NCI-H524 (cell line): ENCODE data around the gene GATB.

Experiments used
- DNase-seq, 2 experiments: peaks; one replicate each; lab custom pipeline; 2025; lab: John Stamatoyannopoulos, UW

GATB gene, protein sequence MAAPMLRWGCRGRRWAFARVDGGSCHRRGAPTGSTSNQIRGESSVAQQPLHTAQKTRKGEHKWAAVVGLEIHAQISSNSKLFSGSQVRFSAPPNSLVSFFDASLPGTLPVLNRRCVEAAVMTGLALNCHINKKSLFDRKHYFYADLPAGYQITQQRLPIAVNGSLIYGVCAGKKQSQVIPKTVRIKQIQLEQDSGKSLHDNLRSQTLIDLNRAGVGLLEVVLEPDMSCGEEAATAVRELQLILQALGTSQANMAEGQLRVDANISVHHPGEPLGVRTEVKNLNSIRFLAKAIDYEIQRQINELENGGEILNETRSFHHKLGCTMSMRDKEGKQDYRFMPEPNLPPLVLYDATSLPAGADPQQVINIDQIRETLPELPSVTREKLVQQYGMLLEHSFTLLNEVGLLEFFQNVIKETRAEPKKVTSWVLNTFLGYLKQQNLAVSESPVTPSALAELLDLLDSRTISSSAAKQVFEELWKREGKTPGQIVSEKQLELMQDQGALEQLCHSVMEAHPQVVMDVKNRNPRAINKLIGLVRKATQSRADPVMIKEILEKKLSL

DNA sequence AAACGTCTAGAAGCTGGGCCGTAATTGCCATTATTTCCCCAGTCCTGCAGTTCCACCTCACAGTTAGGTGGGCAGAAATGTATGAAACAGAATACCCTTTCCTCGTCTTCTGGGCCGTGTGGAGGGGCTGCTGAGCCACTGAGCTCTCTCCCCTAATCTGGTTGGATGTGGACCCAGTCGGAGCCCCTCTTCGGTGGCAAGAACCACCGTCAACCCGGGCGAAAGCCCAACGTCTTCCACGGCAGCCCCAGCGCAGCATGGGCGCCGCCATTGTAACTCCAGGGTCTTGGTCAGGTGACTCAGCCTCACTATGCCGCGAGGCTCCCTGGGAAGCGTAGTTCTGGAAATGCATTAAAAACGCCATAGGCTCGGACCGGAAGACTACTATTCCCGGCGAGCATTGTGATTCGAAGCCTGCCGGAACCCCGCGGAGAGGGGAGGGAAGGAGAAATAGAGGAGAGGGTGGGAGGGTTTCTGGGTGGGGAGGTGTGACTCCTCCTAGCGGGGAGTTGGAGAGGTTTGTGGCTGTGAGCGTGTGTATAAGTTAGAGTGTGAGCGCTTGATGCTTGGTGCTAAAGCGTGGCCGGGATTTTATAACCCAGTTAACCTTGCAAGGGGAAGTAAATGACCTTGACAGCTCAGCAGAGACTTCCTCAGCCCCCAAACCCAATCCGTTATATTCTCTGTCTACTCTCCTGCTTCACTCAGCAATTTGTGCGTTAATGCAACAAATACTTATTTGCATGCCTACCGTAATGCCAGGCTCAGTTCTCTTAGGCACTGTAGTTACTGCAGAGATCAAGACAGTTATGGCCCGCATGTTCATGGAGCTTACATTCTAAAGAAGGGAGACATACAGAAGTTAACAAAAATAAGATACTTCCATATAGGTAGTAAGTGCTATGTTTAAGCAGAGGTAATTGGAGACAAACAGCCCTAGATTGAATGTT, at the start of gene GATB:
TSS of gene GATB (minus strand) at position 296 of the 950 bp plus-strand sequence. CDS start at position 271, 25 bp downstream.
- DNase-seq: peak; percentile 90

DNA sequence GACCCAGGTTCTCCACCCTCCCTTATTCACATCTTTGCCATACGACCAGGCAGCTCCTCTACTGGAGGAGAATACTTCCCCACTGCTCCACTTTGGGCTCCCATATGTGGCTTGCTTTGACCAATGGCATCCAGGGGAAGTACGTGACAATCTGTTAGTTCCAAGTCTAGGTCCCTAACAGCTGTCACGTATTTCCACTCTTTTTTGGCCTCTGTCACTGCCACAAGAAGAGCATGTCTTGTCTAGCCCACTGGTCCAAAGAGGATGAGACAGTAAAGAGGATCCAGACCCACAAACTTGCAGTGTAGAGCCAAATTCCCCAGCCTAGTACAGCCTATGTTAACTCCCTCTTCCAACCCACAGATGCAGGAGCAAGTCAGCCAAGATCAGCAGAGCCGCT, 49.7 kb upstream of the GATB start:
- DNase-seq: peak in 1 of 2 experiments; percentile 30

DNA sequence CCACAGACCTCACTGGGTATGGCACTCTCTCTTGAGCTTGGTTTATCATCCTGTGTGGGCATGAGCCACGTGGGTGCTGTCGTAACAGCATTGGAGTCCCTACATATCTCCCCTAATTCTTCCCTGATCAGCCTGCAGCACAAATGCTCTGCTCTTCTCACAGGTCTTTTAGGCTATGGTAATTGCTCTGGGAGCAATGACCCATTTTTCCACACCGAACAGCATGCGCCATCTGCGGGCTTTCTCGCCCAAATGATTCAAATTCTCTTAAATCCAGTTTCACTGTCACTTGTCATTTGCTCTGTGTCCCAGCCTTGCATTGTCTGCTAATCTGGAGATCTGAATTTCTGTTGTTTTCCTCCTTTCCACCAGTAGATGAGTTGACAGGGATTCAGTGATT, 48.9 kb upstream of the GATB start:
- no peak for DNase-seq

DNA sequence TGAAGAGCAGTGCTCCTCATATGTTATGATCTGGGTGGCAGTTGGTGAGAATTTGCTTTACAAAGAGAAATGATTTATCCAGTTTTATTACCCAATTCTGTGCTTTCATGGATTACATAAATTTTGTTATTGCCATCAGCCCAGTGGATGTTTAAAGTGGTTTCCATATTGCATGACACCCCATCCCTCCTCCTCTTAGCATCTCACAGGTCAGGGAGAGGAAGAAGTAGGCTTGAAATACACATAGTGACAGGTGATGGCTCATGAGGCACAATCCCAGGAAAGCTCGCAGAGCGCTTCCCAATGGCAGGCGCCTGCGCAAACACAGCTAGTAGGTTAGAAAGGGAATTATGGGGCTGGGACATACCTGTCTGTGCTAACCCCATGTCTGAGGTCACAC, 47.7 kb upstream of the GATB start:
- no peak for DNase-seq

DNA sequence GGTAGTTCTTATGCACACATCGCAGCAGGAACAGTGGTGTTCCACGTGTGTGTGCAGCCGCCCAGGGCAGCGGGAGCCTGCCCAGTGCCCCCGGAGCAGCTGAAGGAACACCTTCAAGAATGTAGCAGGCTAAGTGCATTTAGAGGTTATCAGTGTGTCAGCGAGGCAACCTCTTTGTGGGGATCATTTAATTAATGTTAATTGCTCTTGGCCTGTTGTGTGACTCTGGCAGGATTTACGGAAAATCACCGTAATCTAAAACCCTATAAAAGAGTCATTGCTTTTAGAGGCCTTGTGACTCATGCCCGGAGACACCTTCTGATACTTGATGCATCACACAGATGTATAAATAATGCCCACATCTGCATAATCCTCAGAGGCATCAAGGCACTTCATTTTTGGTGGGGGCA, 47.3 kb upstream of the GATB start:
- DNase-seq: peak; percentile 21 to 75

DNA sequence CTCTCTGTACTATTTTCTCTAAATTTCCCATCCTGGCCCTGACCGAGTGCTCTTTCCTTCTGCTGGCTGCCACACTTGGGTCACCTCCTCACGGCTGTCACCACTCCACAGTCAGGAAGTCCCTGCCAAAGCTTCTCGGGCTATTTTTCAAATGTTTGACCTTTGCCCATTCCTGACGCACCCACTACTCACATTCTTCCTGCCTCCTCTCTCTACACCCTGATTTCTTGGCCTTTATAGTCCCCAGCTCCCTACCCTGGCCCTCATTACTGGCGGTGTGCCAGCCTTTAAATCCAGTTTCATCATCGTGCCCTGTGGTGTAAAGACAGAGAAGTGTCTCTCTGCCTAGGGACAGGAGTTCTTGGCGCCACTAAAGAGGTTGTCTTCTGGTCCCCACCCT, 46.4 kb upstream of the GATB start:
- DNase-seq: no peak

DNA sequence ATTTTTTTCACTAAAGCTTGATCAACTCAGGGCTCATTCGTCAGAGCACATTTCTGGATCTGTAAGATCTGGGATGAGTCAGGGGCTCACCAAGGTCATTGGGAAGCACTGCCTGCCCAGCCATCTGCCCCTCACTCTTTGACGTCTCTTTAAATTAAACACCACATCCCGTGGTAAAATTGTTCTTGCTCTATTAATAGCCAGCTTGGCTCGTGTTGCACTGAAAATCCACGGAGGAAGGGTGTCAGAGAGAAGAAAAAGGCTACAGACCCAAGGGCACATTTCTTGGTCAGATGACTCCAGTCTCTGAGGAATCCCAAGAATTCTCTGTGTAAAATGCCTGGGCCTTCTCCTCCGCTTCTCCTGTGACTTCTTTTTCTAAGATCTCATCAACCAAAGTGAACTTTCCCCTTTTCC, 45.7 kb upstream of the GATB start:
- no peak for DNase-seq

DNA sequence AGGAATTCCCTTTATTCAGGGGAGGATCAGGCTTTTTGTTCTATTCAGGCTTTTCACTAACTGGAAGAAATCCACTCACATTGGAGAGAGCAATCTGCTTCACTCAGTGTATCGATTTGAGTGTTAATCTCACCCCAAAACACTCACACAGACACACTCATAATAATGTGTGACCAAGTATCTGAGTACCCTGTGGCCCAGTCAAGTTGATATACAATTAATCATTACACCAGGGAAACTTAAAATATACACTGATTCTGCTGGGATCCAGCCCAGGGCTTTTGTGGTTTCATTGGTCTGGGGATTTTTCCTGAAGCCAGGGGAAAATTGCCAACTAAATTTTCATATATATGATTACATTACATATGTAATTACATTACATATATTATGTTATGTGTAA, 44.0 kb upstream of the GATB start:
- DNase-seq: no peak

DNA sequence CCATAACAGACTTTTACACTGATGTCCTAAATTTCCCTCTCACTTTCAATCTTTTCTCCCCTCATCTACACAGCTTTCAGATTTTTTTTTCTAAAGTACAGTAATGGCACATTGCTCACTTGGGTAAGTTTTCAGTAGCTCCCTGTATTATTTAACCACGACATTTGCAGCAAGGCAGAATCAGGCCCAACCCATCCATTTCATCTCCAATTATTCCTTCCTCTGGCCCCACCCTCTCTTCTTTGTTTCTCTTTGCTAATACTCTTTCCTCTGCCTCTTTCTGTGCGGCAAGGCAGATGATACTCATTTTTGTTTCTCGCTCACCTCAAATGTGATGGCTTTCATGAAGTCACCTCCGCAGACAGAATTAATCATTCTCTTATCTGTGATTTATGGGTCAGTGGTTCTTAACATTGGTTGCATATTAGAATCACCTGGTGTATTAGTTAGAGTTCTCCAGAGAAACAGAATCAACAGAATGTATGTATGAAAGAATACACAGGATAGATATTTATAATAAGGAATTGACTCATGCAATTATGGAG, 43.4 kb upstream of the GATB start:
- no peak for DNase-seq

DNA sequence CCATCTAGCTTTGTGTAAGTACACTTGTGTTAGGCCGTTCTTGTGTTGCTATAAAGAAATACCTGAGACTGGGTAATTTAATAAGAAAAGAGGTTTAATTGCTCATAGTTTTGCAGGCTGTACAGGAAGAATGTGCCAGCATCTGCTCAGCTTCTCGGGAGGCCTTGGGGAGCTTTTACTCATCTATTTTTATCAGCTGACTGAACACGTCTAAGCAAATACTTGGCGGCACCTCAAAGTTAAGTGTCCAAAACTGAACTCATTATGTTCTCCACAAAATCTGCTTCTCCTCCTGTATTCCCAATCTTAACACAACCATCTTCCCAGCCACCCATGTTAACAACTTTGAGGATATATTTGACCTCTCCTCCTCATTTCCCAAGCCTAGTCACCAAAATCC, 42.4 kb upstream of the GATB start:
- DNase-seq: no peak

DNA sequence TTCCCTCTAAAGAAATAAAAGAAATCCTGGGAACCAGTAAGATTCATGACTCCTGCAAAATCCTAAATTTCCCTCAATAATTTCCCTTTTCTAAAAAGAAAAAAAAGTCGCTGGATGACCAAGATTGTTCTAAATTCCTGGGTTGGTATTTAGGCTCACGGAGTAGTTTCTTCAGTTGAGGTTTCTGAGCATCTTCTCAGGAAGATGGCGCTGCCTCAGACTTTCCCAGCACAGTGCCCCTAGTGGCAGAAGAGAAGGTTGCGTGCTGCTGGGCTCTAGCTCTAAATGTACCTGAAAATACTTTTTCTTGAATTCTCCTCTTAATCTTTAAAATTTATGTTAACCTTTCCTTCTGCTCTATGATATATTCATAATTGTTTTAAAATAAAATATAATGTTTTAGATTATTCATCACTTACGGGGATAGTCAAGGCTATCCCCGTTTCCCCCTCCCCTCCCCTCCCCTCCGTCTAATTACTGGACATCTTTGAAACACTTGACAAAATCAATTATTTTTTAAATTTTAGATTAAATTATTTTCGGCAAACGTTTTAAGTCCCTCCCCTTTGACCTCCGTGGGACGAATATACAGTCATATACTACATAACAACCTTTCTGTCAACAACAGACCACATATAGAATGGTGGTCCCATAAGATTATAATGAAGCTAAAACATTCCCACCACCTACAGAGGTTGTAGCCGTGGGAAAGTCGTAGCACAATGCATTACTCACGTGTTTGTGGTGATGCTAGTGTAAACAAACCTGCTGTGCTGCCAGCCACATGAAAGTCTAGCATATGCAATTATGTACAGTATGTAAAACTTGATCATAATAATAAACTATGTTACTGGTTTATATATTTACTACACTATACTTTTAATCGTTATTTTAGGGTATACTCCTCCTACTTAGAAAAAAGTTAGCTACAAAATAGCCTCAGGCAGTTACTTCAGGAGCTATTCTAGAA, 41.0 kb upstream of the GATB start:
- DNase-seq: no peak

DNA sequence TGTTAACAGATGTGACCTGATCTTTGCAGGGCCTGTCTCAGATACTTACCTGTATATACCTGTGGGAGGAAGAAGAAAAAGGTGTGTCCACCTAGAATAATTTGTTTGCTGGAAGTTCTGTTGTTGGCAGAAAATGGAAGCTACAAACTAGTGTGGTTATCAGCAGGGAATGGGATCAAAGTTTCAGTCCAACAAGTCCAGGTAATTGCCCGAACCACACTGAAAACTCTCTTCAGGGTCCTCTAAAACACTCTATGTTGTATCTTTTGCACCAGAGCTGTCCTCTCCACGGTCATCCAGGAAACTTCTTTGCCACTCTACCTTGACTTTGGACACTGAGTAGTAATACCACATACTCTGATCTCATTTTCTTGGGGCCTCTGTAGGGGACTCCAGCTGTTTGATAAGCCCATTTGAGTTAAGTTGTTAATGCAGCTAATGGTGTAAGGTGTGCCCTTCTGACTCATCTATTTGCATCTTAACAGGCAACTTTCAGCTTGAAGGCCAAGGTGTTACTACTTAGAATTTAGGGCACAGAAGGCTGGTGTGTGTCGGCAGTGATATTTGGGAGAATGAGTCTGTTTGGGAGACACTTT, 38.7 kb upstream of the GATB start:
- no peak for DNase-seq

DNA sequence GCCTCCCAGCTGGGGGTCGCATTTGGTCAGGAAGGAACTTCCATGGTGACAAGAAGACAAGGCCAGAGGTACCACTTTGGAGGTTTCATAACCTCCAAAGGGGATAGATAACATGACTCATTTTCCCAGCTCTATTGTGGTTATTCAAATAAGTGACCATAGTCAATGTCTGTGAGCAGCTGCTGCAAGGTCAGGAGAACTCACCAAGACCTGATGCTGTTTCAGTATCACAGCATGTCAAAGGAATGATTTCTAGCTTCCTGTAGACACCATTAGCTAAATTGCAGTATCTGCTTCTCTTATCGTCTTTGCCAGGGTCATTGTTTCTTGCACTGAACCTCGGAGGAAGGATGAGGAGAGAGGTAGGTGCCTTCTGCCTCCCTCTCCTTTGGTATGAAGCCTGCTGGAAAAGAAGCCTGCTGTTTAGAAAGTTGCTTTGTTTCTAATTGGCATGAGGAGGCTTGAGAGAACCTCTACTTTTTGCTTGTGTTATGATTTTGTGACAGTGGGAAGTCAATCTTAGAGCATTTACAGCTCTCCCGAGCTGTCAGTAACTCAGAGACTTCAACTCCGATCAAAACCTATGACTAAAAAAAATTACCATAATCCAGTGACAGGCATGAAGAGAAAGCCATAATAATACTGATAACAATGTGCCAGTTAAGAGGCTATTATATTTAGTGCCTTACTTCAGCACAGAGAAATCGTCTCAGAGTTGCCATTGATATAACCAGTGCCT, 38.0 kb upstream of the GATB start:
- DNase-seq: no peak

DNA sequence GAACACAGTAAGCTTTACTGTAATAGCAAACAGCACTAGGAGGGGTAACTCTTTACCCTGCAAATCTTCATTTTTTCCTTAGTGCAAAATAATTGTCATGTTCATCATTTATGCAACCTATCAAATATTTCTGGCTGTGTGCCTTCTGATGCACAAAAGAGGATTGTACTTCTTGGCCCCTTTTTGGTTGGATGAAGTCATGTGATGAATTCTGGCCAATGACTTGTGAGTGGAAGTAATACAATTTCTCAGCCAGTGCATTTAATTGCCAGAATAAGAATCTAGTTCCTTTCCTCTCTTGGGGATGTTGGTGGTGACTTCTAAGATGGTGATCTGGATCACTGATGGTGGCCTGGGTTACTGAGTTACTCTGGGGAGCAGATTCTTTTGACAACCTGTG, 37.0 kb upstream of the GATB start:
- DNase-seq: no peak

DNA sequence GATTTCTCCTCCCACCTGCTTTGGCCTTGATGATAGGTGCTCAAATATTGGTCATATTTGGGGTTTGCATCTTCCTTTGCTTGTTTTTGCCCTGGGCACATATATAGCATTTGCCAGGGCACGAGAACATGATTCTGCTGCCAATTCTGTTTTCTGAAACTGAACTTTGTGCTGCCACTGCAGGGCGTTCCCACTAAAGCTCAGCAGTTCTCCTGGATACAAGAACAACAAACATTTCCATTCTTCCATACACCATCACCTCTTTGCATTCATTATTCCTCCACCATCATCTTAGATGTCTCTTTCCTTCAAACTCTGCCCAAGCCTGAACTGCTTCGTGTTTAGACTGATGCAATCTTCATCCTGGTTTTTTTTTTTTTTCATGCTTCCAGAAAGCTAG, 36.3 kb upstream of the GATB start:
- DNase-seq: no peak

DNA sequence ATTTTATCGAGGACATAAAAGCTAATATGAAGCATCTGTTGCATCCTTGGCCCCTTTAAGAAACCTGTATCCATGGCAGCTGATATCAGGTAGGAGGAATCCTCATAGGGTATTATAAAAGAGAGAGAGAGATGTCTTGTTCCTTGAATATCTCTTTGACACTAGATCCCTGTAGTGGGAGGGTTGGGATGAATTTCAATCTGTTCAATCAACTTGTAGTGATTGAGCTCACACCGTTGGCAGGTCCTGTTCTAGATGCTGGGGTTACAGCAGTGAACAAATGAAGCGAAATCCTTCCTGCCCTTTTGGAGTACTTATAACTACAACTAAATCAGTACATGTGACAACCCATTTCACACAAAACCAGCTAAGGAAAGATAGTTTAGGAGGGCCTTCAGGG, 35.3 kb upstream of the GATB start:
- DNase-seq: peak in 1 of 2 experiments; percentile 18

DNA sequence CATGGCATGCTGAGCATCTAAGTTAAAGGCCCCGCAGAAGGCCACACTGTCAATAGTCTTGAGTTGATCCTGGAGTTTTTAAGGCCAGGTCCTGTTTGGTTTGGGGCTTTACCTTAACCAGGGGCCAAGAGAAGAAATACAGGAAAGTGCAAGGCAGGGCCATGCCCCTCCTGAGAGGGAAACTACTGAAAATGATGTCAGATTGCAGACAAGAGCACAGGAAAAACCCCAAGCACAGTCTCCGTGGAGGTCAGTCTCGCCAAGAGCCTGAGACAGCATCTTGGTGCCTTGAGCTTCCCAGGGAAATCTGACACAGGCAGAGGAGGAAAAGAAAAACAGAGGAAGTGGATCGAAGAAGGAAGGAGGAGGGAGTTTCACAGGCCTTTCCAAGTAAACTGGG, 32.2 kb upstream of the GATB start:
- no peak for DNase-seq

DNA sequence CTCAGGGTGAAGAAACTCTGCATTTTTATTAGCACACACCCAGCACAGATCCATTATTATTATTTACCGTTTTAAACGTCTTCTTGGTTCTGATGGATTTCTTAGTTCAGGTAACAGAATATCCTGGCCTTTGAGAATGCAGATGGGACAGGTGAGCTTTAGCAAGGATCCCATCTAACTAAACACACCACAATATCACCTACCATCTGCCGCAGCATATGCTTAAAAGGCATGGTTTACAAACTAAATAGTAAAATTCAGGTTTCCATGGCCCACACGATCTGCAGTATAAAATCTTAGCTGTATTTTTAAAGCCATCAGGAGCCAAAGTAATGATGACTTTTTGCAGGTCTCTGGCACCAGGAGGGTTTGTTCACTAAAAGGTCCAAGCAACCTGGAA, 31.7 kb upstream of the GATB start:
- DNase-seq: peak in 1 of 2 experiments; percentile 27

DNA sequence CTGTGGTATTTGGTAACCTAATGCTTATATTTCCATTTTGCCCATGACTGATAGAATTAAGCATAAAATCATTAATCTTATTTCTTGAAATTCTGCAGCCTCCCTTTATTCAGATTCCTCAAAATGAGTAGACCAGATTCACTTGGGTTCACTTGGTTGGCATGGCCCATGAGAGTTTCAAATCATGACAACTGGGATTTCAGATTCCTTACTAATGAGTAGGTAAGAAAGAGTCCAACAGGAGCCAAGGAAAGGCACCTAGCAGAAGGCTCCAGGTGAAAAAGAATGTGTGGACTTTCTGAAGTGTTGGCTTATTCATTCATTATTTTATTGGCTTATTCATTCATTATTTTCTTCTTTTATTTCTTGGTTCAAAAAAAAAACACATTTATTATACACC, 27.2 kb upstream of the GATB start:
- no peak for DNase-seq

DNA sequence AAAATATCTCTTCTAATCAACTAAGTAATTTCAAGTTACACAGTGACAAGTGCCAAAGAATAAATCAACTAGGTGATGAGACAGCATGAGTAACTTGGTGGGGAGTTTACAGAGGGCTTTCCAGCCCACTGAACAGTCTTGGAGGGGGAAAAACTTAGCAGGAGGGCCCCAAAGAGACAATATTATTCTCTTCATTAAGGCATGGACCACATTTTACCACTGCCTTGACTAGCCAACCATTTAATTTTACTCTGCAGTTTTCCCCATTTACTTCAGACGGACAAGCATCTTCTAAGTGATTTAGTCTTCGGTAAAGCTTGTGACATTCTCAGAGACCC, 25.3 kb upstream of the GATB start:
- DNase-seq: no peak
